OCI-LY3 (cell line): ENCODE results near the gene KISS1.

Source experiments
- EZH2phosphoT487 ChIP-seq: fragments of 200-600 bp; shearing (Covaris generic); IDR thresholded peaks from 2 replicates; pipeline ENCODE4 v1.6.1; 2018; ENCODE audit warnings: antibody characterized with exemption, mixed run types, low read depth
- TF ChIP-seq, protein P1 (sequence below): fragments of 200-600, 300-600 bp; sonication (generic); IDR thresholded peaks from 2 replicates; pipeline ENCODE4 v1.5.1; 2014; ENCODE audit warnings: antibody characterized with exemption, low read length, low read depth

DNA sequence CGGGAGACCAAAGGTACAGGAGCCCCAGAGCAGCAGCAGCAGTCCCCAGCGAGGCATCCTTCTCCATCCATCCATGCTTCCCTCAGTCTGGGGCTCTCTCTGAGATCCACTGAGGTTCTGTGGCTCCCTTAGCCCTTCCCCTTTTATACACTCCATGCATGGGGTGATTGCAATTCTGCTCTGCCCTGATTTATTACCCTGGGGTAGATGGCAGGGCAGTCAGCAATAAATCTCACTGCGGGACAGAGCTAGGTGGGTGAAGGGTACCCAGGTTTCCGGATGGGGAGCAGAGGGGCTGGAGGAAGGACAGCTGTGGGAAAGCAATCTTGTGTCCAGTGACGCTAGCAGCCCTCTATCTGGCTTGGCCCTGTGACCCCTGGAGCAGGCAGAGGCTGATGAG lies 30.1 kb downstream of the KISS1 start, which contains the start of gene REN:
- TF ChIP-seq, protein P1, sequence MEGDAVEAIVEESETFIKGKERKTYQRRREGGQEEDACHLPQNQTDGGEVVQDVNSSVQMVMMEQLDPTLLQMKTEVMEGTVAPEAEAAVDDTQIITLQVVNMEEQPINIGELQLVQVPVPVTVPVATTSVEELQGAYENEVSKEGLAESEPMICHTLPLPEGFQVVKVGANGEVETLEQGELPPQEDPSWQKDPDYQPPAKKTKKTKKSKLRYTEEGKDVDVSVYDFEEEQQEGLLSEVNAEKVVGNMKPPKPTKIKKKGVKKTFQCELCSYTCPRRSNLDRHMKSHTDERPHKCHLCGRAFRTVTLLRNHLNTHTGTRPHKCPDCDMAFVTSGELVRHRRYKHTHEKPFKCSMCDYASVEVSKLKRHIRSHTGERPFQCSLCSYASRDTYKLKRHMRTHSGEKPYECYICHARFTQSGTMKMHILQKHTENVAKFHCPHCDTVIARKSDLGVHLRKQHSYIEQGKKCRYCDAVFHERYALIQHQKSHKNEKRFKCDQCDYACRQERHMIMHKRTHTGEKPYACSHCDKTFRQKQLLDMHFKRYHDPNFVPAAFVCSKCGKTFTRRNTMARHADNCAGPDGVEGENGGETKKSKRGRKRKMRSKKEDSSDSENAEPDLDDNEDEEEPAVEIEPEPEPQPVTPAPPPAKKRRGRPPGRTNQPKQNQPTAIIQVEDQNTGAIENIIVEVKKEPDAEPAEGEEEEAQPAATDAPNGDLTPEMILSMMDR: no peak
- TF ChIP-seq EZH2phosphoT487: no peak
